DOHH2 (cell line): ENCODE measurements around the gene KIF5C.

Experiments
- CTCF ChIP-seq: fragments of 200-600 bp; sonication (generic); IDR thresholded peaks from one replicate; pipeline ENCODE4 v1.5.1; 2014; ENCODE audit warnings: antibody characterized with exemption, mild to moderate bottlenecking, low read depth, low read length; ENCODE audit not compliant: poor library complexity, severe bottlenecking
- EZH2phosphoT487 ChIP-seq: fragments of 200-600 bp; sonication (generic); IDR thresholded peaks from 2 replicates; pipeline ENCODE4 v1.6.1; 2017; ENCODE audit warnings: borderline replicate concordance, mild to moderate bottlenecking, antibody characterized with exemption, low read length, moderate library complexity, mixed read lengths

- no peak for TF ChIP-seq CTCF
- no peak for TF ChIP-seq EZH2phosphoT487
Observed at GRCh38 chr2:149020432-149020851, 145.4 kb downstream of the KIF5C start.
